HK-2 (cell line): Measurements from ENCODE around the gene FHDC1.
A peak's percentile ranks its signal among the peaks of the same experiment; 100 is the strongest.

Experiments
- DNase-seq: peaks from one replicate; pipeline ENCODE4 v3.0.0-alpha.2; 2018; ENCODE audit not compliant: unreplicated experiment

Gene FHDC1

GRCh38 chr4:152981278-152981677 lies 45.2 kb downstream of the FHDC1 start:
- DNase-seq, result peak; percentile 97

- no peak for DNase-seq
Observed at GRCh38 chr4:152981842-152982241, 45.7 kb downstream of the FHDC1 start.

- DNase-seq, result peak; percentile 74
Observed at GRCh38 chr4:152983221-152983620, 47.1 kb downstream of the FHDC1 start.

GRCh38 chr4:152983774-152984411 lies 47.8 kb downstream of the FHDC1 start:
- peak; percentile 73 for DNase-seq

GRCh38 chr4:152988721-152989553 lies 52.8 kb downstream of the FHDC1 start:
- DNase-seq, result no peak

GRCh38 chr4:152989554-152989970 lies 53.4 kb downstream of the FHDC1 start:
- no peak for DNase-seq

GRCh38 chr4:152990471-152991131 lies 54.5 kb downstream of the FHDC1 start:
- DNase-seq, result no peak

- DNase-seq, result no peak
Observed at GRCh38 chr4:152991398-152991797, 55.3 kb downstream of the FHDC1 start.

GRCh38 chr4:152992027-152992426 lies 55.9 kb downstream of the FHDC1 start:
- no peak for DNase-seq

- DNase-seq, result no peak
Observed at GRCh38 chr4:152992466-152992865, 56.3 kb downstream of the FHDC1 start.

- DNase-seq, result no peak
Observed at GRCh38 chr4:152994038-152994437, 57.9 kb downstream of the FHDC1 start.

GRCh38 chr4:152996111-152996571 lies 60.0 kb downstream of the FHDC1 start:
- DNase-seq, result no peak

- DNase-seq, result no peak
Observed at GRCh38 chr4:152996672-152997071, 60.5 kb downstream of the FHDC1 start.

GRCh38 chr4:152997288-152997687 lies 61.2 kb downstream of the FHDC1 start:
- no peak for DNase-seq

- peak; percentile 74 for DNase-seq
Observed at GRCh38 chr4:152997771-152998487, 61.8 kb downstream of the FHDC1 start.

GRCh38 chr4:152998861-152999260 lies 62.7 kb downstream of the FHDC1 start:
- DNase-seq, result no peak

- no peak for DNase-seq
Observed at GRCh38 chr4:152999346-153000075, 63.4 kb downstream of the FHDC1 start.

- DNase-seq, result no peak
Observed at GRCh38 chr4:153000076-153000420, 63.9 kb downstream of the FHDC1 start.

GRCh38 chr4:153001626-153002025 lies 65.5 kb downstream of the FHDC1 start:
- no peak for DNase-seq

- no peak for DNase-seq
Observed at GRCh38 chr4:153002110-153002509, 66.0 kb downstream of the FHDC1 start.

- DNase-seq, result no peak
Observed at GRCh38 chr4:153004081-153004850, 68.1 kb downstream of the FHDC1 start.
